Neutrophil (primary cell): ENCODE measurements around the gene ASB6.

Source experiments
- H3K27ac ChIP-seq: fragments of 200-600 bp; sonication (generic); 2 replicates; pipeline ENCODE4 v1.5.1; 2016; ENCODE audit warnings: mild to moderate bottlenecking, moderate library complexity
- H3K27me3 ChIP-seq: fragments of 200-600 bp; sonication (generic); 2 replicates; pipeline ENCODE4 v1.6.0; 2016; ENCODE audit warnings: mild to moderate bottlenecking
- H3K36me3 ChIP-seq: fragments of 200-600 bp; sonication (generic); 2 replicates; pipeline ENCODE4 v1.5.1; 2017
- H3K4me1 ChIP-seq, 2 experiments: fragments of 200-600 bp in 1 of 2; sonication (generic) in 1 of 2; 1 replicate in 1 of 2; 2 replicates in 1 of 2; pipeline versions ENCODE4 v1.5.1 to v1.6.1; 2013 to 2016; ENCODE audit warnings: low read depth in 1 of 2, low read length in 1 of 2, mild to moderate bottlenecking in 1 of 2, moderate library complexity in 1 of 2; ENCODE audit not compliant: control insufficient read depth in 1 of 2, insufficient read depth in 1 of 2
- H3K4me3 ChIP-seq, 2 experiments: fragments of 200-600 bp in 1 of 2; sonication (generic) in 1 of 2; 1 replicate in 1 of 2; 2 replicates in 1 of 2; pipeline ENCODE4 v1.5.1; 2013 to 2016; ENCODE audit warnings: low read depth in 1 of 2, low read length in 1 of 2, mild to moderate bottlenecking in 1 of 2, moderate library complexity in 1 of 2
- H3K9me3 ChIP-seq: fragments of 200-600 bp; sonication (generic); 2 replicates; pipeline ENCODE4 v1.5.1; 2016
- CTCF ChIP-seq: fragments of 200-600 bp; sonication (generic); IDR thresholded peaks from 2 replicates; pipeline ENCODE4 v1.5.1; 2016; ENCODE audit warnings: antibody characterized with exemption

Gene ASB6

GRCh38 chr9:129647635-129648034, 5.7 kb upstream of the ASB6 start:
- Histone ChIP-seq H3K4me1 (peaks cover under 1 to 1% of the 10 kb centered on the region in 2 experiments), H3K4me3 (no peak overlapping the region), H3K9me3 (no peaks in the 10 kb centered on the region), H3K27me3 (peaks cover 3% of the 10 kb centered on the region), H3K36me3 (no peaks in the 10 kb centered on the region), H3K27ac (no peak overlapping the region)
- no peak for TF ChIP-seq CTCF

GRCh38 chr9:129646654-129647053, 4.7 kb upstream of the ASB6 start:
- Histone ChIP-seq H3K27ac (no peak overlapping the region), H3K27me3 (peaks cover 3% of the 10 kb centered on the region), H3K4me1 (peaks cover 6 to 9% of the 10 kb centered on the region in 2 experiments), H3K9me3 (no peaks in the 10 kb centered on the region), H3K36me3 (no peaks in the 10 kb centered on the region), H3K4me3 (no peak overlapping the region)
- no peak for TF ChIP-seq CTCF

DNA sequence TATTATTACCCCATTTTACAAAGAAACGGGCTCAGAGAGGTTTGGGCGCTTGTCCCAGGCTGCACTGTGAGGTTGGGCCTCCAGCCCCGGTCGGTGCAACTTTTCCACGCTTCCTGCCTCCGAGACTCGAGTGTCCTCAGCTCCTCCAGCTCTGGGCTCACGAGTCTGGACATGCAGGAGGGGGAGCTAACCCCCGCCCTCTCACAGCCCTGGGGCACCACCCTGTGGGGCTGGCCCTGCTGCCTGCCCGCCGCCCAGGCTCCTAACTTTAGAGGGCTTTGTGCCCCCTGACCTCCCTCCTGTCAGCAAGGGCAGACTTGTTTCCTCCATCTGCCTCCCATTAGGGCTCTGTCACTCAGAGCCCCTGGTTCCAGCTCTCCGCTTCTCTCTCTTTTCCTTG, 4.3 kb upstream of the ASB6 start:
- Histone ChIP-seq H3K4me3 (no peak overlapping the region), H3K27me3 (peaks cover 3% of the 10 kb centered on the region), H3K36me3 (no peaks in the 10 kb centered on the region), H3K4me1 (peaks cover 10 to 13% of the 10 kb centered on the region in 2 experiments), H3K27ac (no peak overlapping the region), H3K9me3 (no peaks in the 10 kb centered on the region)
- no peak for TF ChIP-seq CTCF

DNA sequence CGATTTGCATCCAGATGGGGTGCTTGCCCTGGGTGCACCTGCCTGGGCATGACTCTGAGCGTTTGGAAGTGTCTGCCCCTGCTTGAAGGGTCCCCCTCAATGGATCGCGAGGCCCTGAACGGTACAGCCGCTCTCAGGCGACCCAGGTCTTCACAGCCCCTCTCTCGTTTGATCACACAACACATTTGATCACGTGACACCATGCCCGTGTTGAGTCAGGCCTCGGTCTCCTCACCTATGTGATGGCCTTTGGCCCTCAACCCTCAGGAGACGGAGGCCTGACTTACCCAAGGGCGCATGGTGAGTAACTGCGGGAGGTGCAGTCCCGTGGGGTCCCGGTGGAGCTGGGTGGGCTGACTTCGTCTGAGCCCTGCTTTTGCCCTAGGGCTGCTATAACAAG, 3.0 kb upstream of the ASB6 start:
- Histone ChIP-seq H3K36me3 (no peaks in the 10 kb centered on the region), H3K27me3 (no peaks in the 10 kb centered on the region), H3K4me3 (no peak overlapping the region), H3K4me1 (peaks cover 22 to 26% of the 10 kb centered on the region in 2 experiments), H3K9me3 (no peaks in the 10 kb centered on the region), H3K27ac (no peak overlapping the region)
- TF ChIP-seq CTCF = no peak

DNA sequence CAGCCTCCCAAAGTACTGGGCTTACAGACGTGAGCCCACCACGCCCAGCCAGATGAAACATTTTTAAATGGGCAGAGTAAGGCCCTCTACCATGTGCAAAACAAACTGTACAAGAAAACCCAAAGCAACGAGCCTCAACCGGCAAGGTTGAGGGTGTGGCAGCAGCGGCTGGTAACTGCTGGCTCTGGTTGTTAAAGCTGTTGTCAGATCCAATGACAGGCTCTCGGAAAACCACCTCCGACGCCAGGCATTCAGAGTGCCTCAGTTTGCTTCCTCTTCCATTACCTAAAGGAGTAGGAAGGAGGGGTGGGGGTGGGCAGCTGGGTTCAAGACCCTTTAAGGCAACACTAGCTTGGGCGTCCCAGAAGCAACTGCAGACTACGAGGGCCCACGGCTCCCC, 2.4 kb upstream of the ASB6 start:
- H3K27ac ChIP-seq = no peak overlapping the region
- H3K4me1 ChIP-seq = peaks cover 22 to 26% of the 10 kb centered on the region in 2 experiments
- no peaks in the 10 kb centered on the region for H3K27me3 ChIP-seq
- peaks cover 2% of the 10 kb centered on the region for H3K36me3 ChIP-seq
- H3K9me3 ChIP-seq = no peaks in the 10 kb centered on the region
- TF ChIP-seq CTCF = no peak
- H3K4me3 ChIP-seq = no peak overlapping the region

GRCh38 chr9:129643706-129644105, 1.8 kb upstream of the ASB6 start:
- H3K4me3 ChIP-seq = no peak overlapping the region
- TF ChIP-seq CTCF = no peak
- peaks cover 22 to 26% of the 10 kb centered on the region in 2 experiments for H3K4me1 ChIP-seq
- H3K27me3 ChIP-seq = no peaks in the 10 kb centered on the region
- no peaks in the 10 kb centered on the region for H3K9me3 ChIP-seq
- peaks cover 8% of the 10 kb centered on the region for H3K36me3 ChIP-seq
- no peak overlapping the region for H3K27ac ChIP-seq
